ENCODE results near the gene ZNF710. TPM values are rescaled to one million over a fixed set of nuclear protein-coding genes. Genes with fewer than 3 reads are reported as not detected.

ZNF710 gene
- total RNA-seq, 2 experiments from 2014 or later, result 27.0 to 28.5 TPM

- peaks cover 22% of the 10 kb centered on the region for H3K36me3 Mint-ChIP-seq
- H3K27ac Mint-ChIP-seq, result no peak overlapping the region
- no peaks in the 10 kb centered on the region for H3K27me3 Mint-ChIP-seq
- POLR2A ChIA-PET, result no interaction called here
- intact Hi-C loops (cut with micrococcal nuclease), result no loop called here
- no peak overlapping the region for H3K4me3 Mint-ChIP-seq
- CTCF ChIA-PET, result interaction anchor here (2.5 kb wide), 1 partner anchor 10 kb away, joined by 11 read pairs; no protein-coding TSS in a partner anchor
- no peaks in the 10 kb centered on the region for H3K9me3 Mint-ChIP-seq
- DNase-seq, result no peak
- H3K4me1 Mint-ChIP-seq (ENCODE audit: low read depth), result peaks cover 9% of the 10 kb centered on the region
Observed at GRCh38 chr15:90080458-90080755, 79.3 kb downstream of the ZNF710 start.

GRCh38 chr15:90080818-90081393 lies 79.8 kb downstream of the ZNF710 start:
- intact Hi-C loops (cut with micrococcal nuclease), result no loop called here
- Mint-ChIP-seq H3K4me3 (no peak overlapping the region), H3K4me1 (ENCODE audit: low read depth) (peaks cover 4% of the 10 kb centered on the region), H3K36me3 (peaks cover 21% of the 10 kb centered on the region), H3K9me3 (no peaks in the 10 kb centered on the region), H3K27me3 (no peaks in the 10 kb centered on the region), H3K27ac (peak overlapping the region; percentile 51)
- POLR2A ChIA-PET, result no interaction called here
- DNase-seq, result no peak
- CTCF ChIA-PET, result interaction anchor here (0.6 to 2.5 kb wide), 2 partner anchors 10 to 156 kb away, joined by 6 to 11 read pairs; no protein-coding TSS in a partner anchor

- intact Hi-C loops (cut with micrococcal nuclease), result no loop called here
- CTCF ChIA-PET, result no interaction called here
- Mint-ChIP-seq H3K9me3 (no peaks in the 10 kb centered on the region), H3K4me3 (no peak overlapping the region), H3K27ac (no peak overlapping the region), H3K36me3 (peaks cover 23% of the 10 kb centered on the region), H3K4me1 (ENCODE audit: low read depth) (peaks cover 4% of the 10 kb centered on the region), H3K27me3 (no peaks in the 10 kb centered on the region)
- DNase-seq, result no peak
- POLR2A ChIA-PET, result no interaction called here
Observed at GRCh38 chr15:90082140-90082715, 81.1 kb downstream of the ZNF710 start.

GRCh38 chr15:90083419-90083818 lies 82.3 kb downstream of the ZNF710 start:
- no peak overlapping the region for H3K27ac Mint-ChIP-seq
- ChIA-PET POLR2A (no interaction called here), CTCF (interaction anchor here (0.6 to 1.7 kb wide), 3 partner anchors 13 to 410 kb away, joined by 3 to 4 read pairs (median 4); no protein-coding TSS in a partner anchor)
- H3K4me3 Mint-ChIP-seq, result no peak overlapping the region
- H3K4me1 Mint-ChIP-seq (ENCODE audit: low read depth), result peaks cover 4% of the 10 kb centered on the region
- peaks cover 25% of the 10 kb centered on the region for H3K36me3 Mint-ChIP-seq
- no peaks in the 10 kb centered on the region for H3K27me3 Mint-ChIP-seq
- DNase-seq, result no peak
- H3K9me3 Mint-ChIP-seq, result no peaks in the 10 kb centered on the region
- intact Hi-C loops (cut with micrococcal nuclease), result no loop called here

- H3K27ac Mint-ChIP-seq, result no peak overlapping the region
- peaks cover 27% of the 10 kb centered on the region for H3K36me3 Mint-ChIP-seq
- POLR2A ChIA-PET, result no interaction called here
- no peaks in the 10 kb centered on the region for H3K9me3 Mint-ChIP-seq
- intact Hi-C loops (cut with micrococcal nuclease), result no loop called here
- H3K4me1 Mint-ChIP-seq (ENCODE audit: low read depth), result peaks cover 4% of the 10 kb centered on the region
- H3K27me3 Mint-ChIP-seq, result no peaks in the 10 kb centered on the region
- no peak overlapping the region for H3K4me3 Mint-ChIP-seq
- CTCF ChIA-PET, result interaction anchor here (0.6 to 4.8 kb wide), 6 partner anchors 8 to 323 kb away, joined by 3 to 31 read pairs (median 6); no protein-coding TSS in a partner anchor
- no peak for DNase-seq
Observed at GRCh38 chr15:90083954-90084607, 83.0 kb downstream of the ZNF710 start.

GRCh38 chr15:90084876-90085423 lies 83.8 kb downstream of the ZNF710 start:
- no peak overlapping the region for H3K27ac Mint-ChIP-seq
- no peaks in the 10 kb centered on the region for H3K27me3 Mint-ChIP-seq
- DNase-seq, result no peak
- intact Hi-C loops (cut with micrococcal nuclease), result loop anchor here (5.0 kb wide), 1 partner anchor 343 kb away; no protein-coding TSS in a partner anchor
- H3K9me3 Mint-ChIP-seq, result no peaks in the 10 kb centered on the region
- ChIA-PET POLR2A (interaction anchor here (1.0 kb wide), 1 partner anchor 191 kb away, joined by 3 read pairs; the partner anchor contains the start of gene AP3S2), CTCF (interaction anchor here (0.6 to 4.8 kb wide), 10 partner anchors 9 to 324 kb away, joined by 3 to 31 read pairs (median 8); no protein-coding TSS in a partner anchor)
- peaks cover 33% of the 10 kb centered on the region for H3K36me3 Mint-ChIP-seq
- H3K4me1 Mint-ChIP-seq (ENCODE audit: low read depth), result peaks cover 4% of the 10 kb centered on the region
- H3K4me3 Mint-ChIP-seq, result no peak overlapping the region

- Mint-ChIP-seq H3K27ac (no peak overlapping the region), H3K27me3 (no peaks in the 10 kb centered on the region), H3K36me3 (peaks cover 36% of the 10 kb centered on the region), H3K4me3 (no peak overlapping the region), H3K4me1 (ENCODE audit: low read depth) (peaks cover 4% of the 10 kb centered on the region), H3K9me3 (no peaks in the 10 kb centered on the region)
- ChIA-PET POLR2A (interaction anchor here (1.0 kb wide), 1 partner anchor 192 kb away, joined by 3 read pairs; the partner anchor contains the start of gene AP3S2), CTCF (interaction anchor here (0.7 to 4.8 kb wide), 12 partner anchors 10 to 345 kb away, joined by 3 to 31 read pairs (median 10); no protein-coding TSS in a partner anchor)
- intact Hi-C loops (cut with micrococcal nuclease), result loop anchor here (5.0 kb wide), 1 partner anchor 343 kb away; no protein-coding TSS in a partner anchor
- DNase-seq, result no peak
Observed at GRCh38 chr15:90085565-90085964, 84.4 kb downstream of the ZNF710 start.

GRCh38 chr15:90086868-90087268 lies 85.7 kb downstream of the ZNF710 start:
- Mint-ChIP-seq H3K27ac (peak overlapping the region; percentile 49), H3K9me3 (no peaks in the 10 kb centered on the region), H3K36me3 (peaks cover 33% of the 10 kb centered on the region), H3K27me3 (no peaks in the 10 kb centered on the region), H3K4me1 (ENCODE audit: low read depth) (peaks cover 4% of the 10 kb centered on the region), H3K4me3 (no peak overlapping the region)
- ChIA-PET CTCF (interaction anchor here (0.6 to 4.8 kb wide), 24 partner anchors 9 to 512 kb away, joined by 3 to 31 read pairs (median 4); partner anchors contain the start of genes IDH2 and TICRR), POLR2A (interaction anchor here (1.3 kb wide), 1 partner anchor 196 kb away, joined by 4 read pairs; no protein-coding TSS in a partner anchor)
- intact Hi-C loops (cut with micrococcal nuclease), result loop anchor here (2.0 to 5.0 kb wide), 2 partner anchors 48 to 345 kb away; no protein-coding TSS in a partner anchor
- peak; percentile 73 for DNase-seq

- intact Hi-C loops (cut with micrococcal nuclease), result loop anchor here (2.0 to 5.0 kb wide), 2 partner anchors 49 to 345 kb away; no protein-coding TSS in a partner anchor
- ChIA-PET CTCF (interaction anchor here (0.6 to 4.8 kb wide), 24 partner anchors 9 to 513 kb away, joined by 3 to 31 read pairs (median 3); partner anchors contain the start of genes IDH2 and TICRR), POLR2A (interaction anchor here (1.3 kb wide), 1 partner anchor 196 kb away, joined by 4 read pairs; no protein-coding TSS in a partner anchor)
- Mint-ChIP-seq H3K9me3 (no peaks in the 10 kb centered on the region), H3K27ac (no peak overlapping the region), H3K4me1 (ENCODE audit: low read depth) (peaks cover 4% of the 10 kb centered on the region), H3K27me3 (no peaks in the 10 kb centered on the region), H3K4me3 (no peak overlapping the region), H3K36me3 (peaks cover 33% of the 10 kb centered on the region)
- peak; percentile 63 for DNase-seq
Observed at GRCh38 chr15:90087454-90088154, 86.5 kb downstream of the ZNF710 start.

GRCh38 chr15:90090226-90090848 lies 89.2 kb downstream of the ZNF710 start:
- Mint-ChIP-seq H3K27me3 (no peaks in the 10 kb centered on the region), H3K27ac (peak overlapping the region; percentile 33), H3K4me1 (ENCODE audit: low read depth) (peaks cover 19% of the 10 kb centered on the region), H3K9me3 (no peaks in the 10 kb centered on the region), H3K4me3 (no peak overlapping the region), H3K36me3 (peaks cover 23% of the 10 kb centered on the region)
- intact Hi-C loops (cut with micrococcal nuclease), result loop anchor here (10.0 kb wide), 1 partner anchor 314 kb away; no protein-coding TSS in a partner anchor
- DNase-seq, result no peak
- ChIA-PET POLR2A (no interaction called here), CTCF (interaction anchor here (1.0 kb wide), 1 partner anchor 216 kb away, joined by 3 read pairs; no protein-coding TSS in a partner anchor)
